ENCODE data around the gene SNRPD3.

DNA sequence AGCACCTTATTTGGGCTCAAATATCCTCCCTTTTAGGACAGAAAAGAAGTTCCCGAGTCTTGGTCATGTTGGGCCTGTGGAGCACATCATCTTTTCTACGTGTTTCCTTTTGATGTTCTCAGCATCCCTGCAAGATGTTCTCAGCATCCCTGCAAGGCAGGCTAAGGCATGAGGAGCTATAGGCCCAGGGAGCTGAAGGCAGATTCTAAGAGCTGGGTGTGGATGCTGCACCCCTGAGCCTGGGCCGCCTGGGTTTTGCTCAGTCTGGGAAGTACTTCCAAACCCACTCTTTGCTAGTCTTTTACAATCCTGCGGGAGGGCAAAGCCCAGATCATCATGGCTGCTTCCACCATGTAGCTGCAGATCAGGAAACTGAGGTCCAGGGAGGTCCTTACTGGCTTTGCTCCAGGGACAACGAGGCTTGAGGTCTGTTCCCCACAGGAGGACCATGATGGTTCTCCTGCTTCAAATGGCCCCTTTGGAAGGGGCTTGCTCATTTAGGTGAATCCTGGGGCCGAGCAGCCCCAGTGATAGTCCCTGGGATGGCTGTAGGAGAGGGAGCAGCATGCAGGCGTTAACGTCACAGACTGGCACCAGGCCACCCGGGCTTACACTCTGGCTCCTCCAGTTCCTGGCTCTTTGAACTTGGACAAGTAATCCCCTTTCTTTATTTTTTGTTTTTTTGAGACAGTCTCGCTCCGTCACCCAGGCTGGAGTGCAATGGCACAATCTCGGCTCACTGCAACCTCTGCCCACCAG, 26.4 kb downstream of the SNRPD3 start:
- no peak for TF ChIP-seq ZBED1 (IDR thresholded peaks at IDR 0.05)
- no peak for TF ChIP-seq KAT7 (CRISPR knock-in tag; IDR thresholded peaks at IDR 0.05; ENCODE audit: borderline replicate concordance)
- TF ChIP-seq FOXM1 (IDR thresholded peaks at IDR 0.05; ENCODE audit: low read depth), result no peak
- no peak for TF ChIP-seq FOXM1 (CRISPR knock-in tag; IDR thresholded peaks at IDR 0.05; ENCODE audit: low read depth)
- no peak for TF ChIP-seq ARHGAP35 (IDR thresholded peaks at IDR 0.05; ENCODE audit: partially characterized antibody)
- TF ChIP-seq, protein P1, sequence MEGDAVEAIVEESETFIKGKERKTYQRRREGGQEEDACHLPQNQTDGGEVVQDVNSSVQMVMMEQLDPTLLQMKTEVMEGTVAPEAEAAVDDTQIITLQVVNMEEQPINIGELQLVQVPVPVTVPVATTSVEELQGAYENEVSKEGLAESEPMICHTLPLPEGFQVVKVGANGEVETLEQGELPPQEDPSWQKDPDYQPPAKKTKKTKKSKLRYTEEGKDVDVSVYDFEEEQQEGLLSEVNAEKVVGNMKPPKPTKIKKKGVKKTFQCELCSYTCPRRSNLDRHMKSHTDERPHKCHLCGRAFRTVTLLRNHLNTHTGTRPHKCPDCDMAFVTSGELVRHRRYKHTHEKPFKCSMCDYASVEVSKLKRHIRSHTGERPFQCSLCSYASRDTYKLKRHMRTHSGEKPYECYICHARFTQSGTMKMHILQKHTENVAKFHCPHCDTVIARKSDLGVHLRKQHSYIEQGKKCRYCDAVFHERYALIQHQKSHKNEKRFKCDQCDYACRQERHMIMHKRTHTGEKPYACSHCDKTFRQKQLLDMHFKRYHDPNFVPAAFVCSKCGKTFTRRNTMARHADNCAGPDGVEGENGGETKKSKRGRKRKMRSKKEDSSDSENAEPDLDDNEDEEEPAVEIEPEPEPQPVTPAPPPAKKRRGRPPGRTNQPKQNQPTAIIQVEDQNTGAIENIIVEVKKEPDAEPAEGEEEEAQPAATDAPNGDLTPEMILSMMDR (IDR thresholded peaks at IDR 0.05 in 2 of 3, conservative IDR thresholded peaks at IDR 0.05 in 1 of 3; ENCODE audit: insufficient read depth in 2 of 3, low read depth in 1 of 3, low read length in 3 of 3), result no peak
- TF ChIP-seq, protein P2, sequence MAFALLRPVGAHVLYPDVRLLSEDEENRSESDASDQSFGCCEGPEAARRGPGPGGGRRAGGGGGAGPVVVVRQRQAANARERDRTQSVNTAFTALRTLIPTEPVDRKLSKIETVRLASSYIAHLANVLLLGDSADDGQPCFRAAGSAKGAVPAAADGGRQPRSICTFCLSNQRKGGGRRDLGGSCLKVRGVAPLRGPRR (CRISPR knock-in tag; IDR thresholded peaks at IDR 0.05), result no peak
- TF ChIP-seq CHD2 (IDR thresholded peaks at IDR 0.05; ENCODE audit: low read depth, low read length), result no peak
- no peak for TF ChIP-seq KDM4B (IDR thresholded peaks at IDR 0.05; ENCODE audit: borderline replicate concordance in 2 of 2, low read depth in 1 of 2)
